Colonic mucosa (tissue), 4 donors: ENCODE data around the gene BARX2. TPM values are rescaled to one million over a fixed set of nuclear protein-coding genes. Genes with fewer than 3 reads are reported as not detected.

Experiments
- DNase-seq: peaks from one replicate; pipeline ENCODE4 v3.0.0-alpha.2; 2020
- H3K27ac ChIP-seq: fragments of 200-600 bp; one replicate; pipeline ENCODE4 v1.8.0; 2021
- H3K27me3 ChIP-seq: fragments of 200-600 bp; one replicate; pipeline ENCODE4 v1.8.0; 2021
- H3K36me3 ChIP-seq: fragments of 200-600 bp; one replicate; pipeline ENCODE4 v1.8.0; 2021
- H3K4me1 ChIP-seq: fragments of 200-600 bp; one replicate; pipeline ENCODE4 v1.8.0; 2021; ENCODE audit warnings: mild to moderate bottlenecking
- H3K4me3 ChIP-seq: fragments of 200-600 bp; one replicate; pipeline ENCODE4 v1.8.0; 2021
- H3K9ac ChIP-seq, 2 donors: one replicate each; pipeline ENCODE4 v1.7.0; 2013; ENCODE audit warnings: control low read depth in 2 of 2, low read depth in 2 of 2, low read length in 2 of 2
- H3K9me3 ChIP-seq: fragments of 200-600 bp; one replicate; pipeline ENCODE4 v1.8.0; 2021
- intact Hi-C: fragments of 100-400 bp; cut with DNase I; formaldehyde crosslinking; loops from one replicate; pipeline ENCODE4 v1.14.1; 2022
- total RNA-seq, 2 donors: library from RNA; stranded (reverse); fragmentation: NEBNext Ultra II Directional in 1 of 2; extraction: Animal tissue kit (Norgen Biotek cat#: 25700) in 1 of 2; gene quantifications; one replicate each; pipeline ENCODE4 v1.2.1, GENCODE V29; 2021
- TF ChIP-seq, protein P1 (sequence below): fragments of 200-600 bp; IDR thresholded peaks from one replicate; pipeline ENCODE4 v1.8.0; 2022; ENCODE audit warnings: antibody characterized with exemption, mild to moderate bottlenecking
- donor health status: healthy.
- donor health status: DM: no; HTN: no; CAD: no.
- donor health status: DM: no; HTN: no; CAD: no.

The BARX2 gene
- total RNA-seq, 2 donors from 2014 or later = 19.0 to 23.9 TPM

GRCh38 chr11:129388824-129389223, 13.2 kb downstream of the BARX2 start:
- no peak overlapping the region for H3K9ac ChIP-seq
- TF ChIP-seq, protein P1, sequence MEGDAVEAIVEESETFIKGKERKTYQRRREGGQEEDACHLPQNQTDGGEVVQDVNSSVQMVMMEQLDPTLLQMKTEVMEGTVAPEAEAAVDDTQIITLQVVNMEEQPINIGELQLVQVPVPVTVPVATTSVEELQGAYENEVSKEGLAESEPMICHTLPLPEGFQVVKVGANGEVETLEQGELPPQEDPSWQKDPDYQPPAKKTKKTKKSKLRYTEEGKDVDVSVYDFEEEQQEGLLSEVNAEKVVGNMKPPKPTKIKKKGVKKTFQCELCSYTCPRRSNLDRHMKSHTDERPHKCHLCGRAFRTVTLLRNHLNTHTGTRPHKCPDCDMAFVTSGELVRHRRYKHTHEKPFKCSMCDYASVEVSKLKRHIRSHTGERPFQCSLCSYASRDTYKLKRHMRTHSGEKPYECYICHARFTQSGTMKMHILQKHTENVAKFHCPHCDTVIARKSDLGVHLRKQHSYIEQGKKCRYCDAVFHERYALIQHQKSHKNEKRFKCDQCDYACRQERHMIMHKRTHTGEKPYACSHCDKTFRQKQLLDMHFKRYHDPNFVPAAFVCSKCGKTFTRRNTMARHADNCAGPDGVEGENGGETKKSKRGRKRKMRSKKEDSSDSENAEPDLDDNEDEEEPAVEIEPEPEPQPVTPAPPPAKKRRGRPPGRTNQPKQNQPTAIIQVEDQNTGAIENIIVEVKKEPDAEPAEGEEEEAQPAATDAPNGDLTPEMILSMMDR = no peak
- no peaks in the 10 kb centered on the region for H3K27me3 ChIP-seq
- no peaks in the 10 kb centered on the region for H3K9me3 ChIP-seq
- H3K36me3 ChIP-seq = no peaks in the 10 kb centered on the region
- no peak overlapping the region for H3K4me3 ChIP-seq
- intact Hi-C loops = no loop called here
- no peaks in the 10 kb centered on the region for H3K4me1 ChIP-seq
- H3K27ac ChIP-seq = no peak overlapping the region
- DNase-seq = no peak

GRCh38 chr11:129390303-129390821, 14.7 kb downstream of the BARX2 start:
- H3K9me3 ChIP-seq = no peaks in the 10 kb centered on the region
- TF ChIP-seq, protein P1 = no peak
- H3K4me1 ChIP-seq = no peaks in the 10 kb centered on the region
- intact Hi-C loops = no loop called here
- no peaks in the 10 kb centered on the region for H3K27me3 ChIP-seq
- no peak for DNase-seq
- no peak overlapping the region for H3K27ac ChIP-seq
- H3K36me3 ChIP-seq = no peaks in the 10 kb centered on the region
- H3K9ac ChIP-seq = no peak overlapping the region
- no peak overlapping the region for H3K4me3 ChIP-seq

DNA sequence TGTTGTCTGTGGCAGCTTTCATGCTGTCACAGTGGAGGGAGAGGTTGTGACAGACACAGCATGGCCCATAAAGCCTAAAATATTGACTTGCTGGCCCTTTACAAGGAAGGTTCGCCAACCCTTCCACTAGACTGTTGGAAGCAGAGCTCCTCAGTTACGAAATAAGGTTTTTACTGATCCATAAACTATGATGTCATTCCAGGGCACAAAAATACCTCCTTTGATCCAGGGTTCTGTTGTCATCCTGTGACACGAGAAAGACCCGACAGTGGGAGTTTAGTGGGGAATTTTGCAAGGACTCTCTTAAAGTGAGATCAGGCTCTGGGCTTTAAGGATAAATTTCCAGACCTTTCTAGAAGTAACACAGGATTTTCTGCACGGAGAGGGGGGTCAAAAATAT, 15.7 kb downstream of the BARX2 start:
- no peaks in the 10 kb centered on the region for H3K9me3 ChIP-seq
- H3K4me3 ChIP-seq = no peak overlapping the region
- TF ChIP-seq, protein P1 = no peak
- intact Hi-C loops = no loop called here
- H3K27ac ChIP-seq = no peak overlapping the region
- no peaks in the 10 kb centered on the region for H3K36me3 ChIP-seq
- no peak overlapping the region for H3K9ac ChIP-seq
- DNase-seq = no peak
- no peaks in the 10 kb centered on the region for H3K4me1 ChIP-seq
- H3K27me3 ChIP-seq = no peaks in the 10 kb centered on the region

DNA sequence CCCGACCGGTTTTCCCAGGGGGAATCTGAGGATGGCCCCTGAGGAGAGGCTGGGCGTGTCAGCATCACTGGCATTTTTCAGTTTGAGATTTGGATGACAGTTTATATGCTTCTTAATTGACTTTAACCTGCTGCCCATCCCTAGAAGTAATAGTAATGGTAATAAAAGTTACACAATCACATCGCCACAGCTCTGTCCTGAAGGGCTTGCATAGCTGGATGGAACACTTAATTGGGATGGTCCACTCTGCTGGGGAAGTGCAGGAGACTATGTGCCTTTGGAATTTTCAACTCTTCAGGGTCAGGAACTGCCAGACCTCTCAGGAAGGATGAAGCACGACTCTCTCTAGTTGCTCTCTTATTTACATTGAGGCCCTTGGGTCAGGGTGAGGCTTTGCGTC, 16.2 kb downstream of the BARX2 start:
- intact Hi-C loops = no loop called here
- no peaks in the 10 kb centered on the region for H3K27me3 ChIP-seq
- DNase-seq = no peak

GRCh38 chr11:129392995-129393394, 17.3 kb downstream of the BARX2 start:
- H3K4me1 ChIP-seq = no peaks in the 10 kb centered on the region
- H3K4me3 ChIP-seq = no peak overlapping the region
- no peaks in the 10 kb centered on the region for H3K27me3 ChIP-seq
- no peaks in the 10 kb centered on the region for H3K36me3 ChIP-seq
- TF ChIP-seq, protein P1 = no peak
- intact Hi-C loops = no loop called here
- no peak for DNase-seq
- H3K9ac ChIP-seq = no peak overlapping the region
- no peaks in the 10 kb centered on the region for H3K9me3 ChIP-seq
- H3K27ac ChIP-seq = no peak overlapping the region

More for the DNA sequence above, 16.2 kb downstream of the BARX2 start:
- Histone ChIP-seq H3K9me3 (no peaks in the 10 kb centered on the region), H3K27ac (no peak overlapping the region), H3K4me3 (no peak overlapping the region), H3K9ac (no peak overlapping the region), H3K4me1 (no peaks in the 10 kb centered on the region), H3K36me3 (no peaks in the 10 kb centered on the region)
- TF ChIP-seq, protein P1 = no peak
